A549 (cell line): Measurements from ENCODE around the gene NKAIN2. TPM values are rescaled to one million over a fixed set of nuclear protein-coding genes. Genes with fewer than 3 reads are reported as not detected.
A peak's percentile ranks its signal among the peaks of the same experiment; 100 is the strongest.

Source experiments
- ATAC-seq, 2 experiments: fragments of 200-7000 bp in 1 of 2; fragments of >200 bp in 1 of 2; cut with Nextera tagmentation in 1 of 2; cut with Tn5 transposase in 1 of 2; 3 replicates each; pipeline versions ENCODE4 v1.8.0 to v1.9.1; 2018 to 2020; ENCODE audit warnings: mild to moderate bottlenecking in 1 of 2, moderate library complexity in 1 of 2
- CTCF ChIA-PET: fragments of 300-600 bp; sonication (Branson Sonifier 250); formaldehyde crosslinking; extraction: SDS; loops from one replicate; lab custom pipeline; 2021; ENCODE audit warnings: antibody characterized with exemption, inconsistent platforms; lab: Yijun Ruan, JAX
- POLR2A ChIA-PET: fragments of 350-600 bp; formaldehyde crosslinking; extraction: SDS; loops from one replicate; lab custom pipeline; 2021; ENCODE audit warnings: antibody characterized with exemption, inconsistent platforms; lab: Yijun Ruan, JAX
- DNase-seq, 2 experiments: peaks; one replicate each; pipeline versions ENCODE4 v3.0.0 to v3.0.0-alpha.2; 2011 to 2016; ENCODE audit warnings: low read depth in 1 of 2, low spot score in 1 of 2
- FAIRE-seq: peaks from 2 replicates; lab custom pipeline; 2011; peaks lifted over from hg19 to GRCh38; lab: Jason Lieb, UNC
- H3K27ac ChIP-seq, 2 experiments: fragments of >200 bp; sonication (Bioruptor Twin); formaldehyde crosslinking; 3 replicates each; pipeline ENCODE4 v1.5.1; 2016 to 2017
- H3K4me1 ChIP-seq: fragments of >200 bp; sonication (Bioruptor Twin); formaldehyde crosslinking; 3 replicates; pipeline ENCODE4 v1.6.1; 2016
- H3K4me2 ChIP-seq: fragments of >200 bp; sonication (Bioruptor Twin); formaldehyde crosslinking; 3 replicates; pipeline ENCODE4 v1.6.1; 2016
- H3K4me3 ChIP-seq: fragments of >200 bp; sonication (Bioruptor Twin); formaldehyde crosslinking; 3 replicates; pipeline ENCODE4 v1.5.1; 2016
- H3K9me3 ChIP-seq: fragments of >200 bp; sonication (Bioruptor Twin); formaldehyde crosslinking; 3 replicates; pipeline ENCODE4 v1.6.1; 2016
- CBX8 ChIP-seq: fragments of 200-600 bp; sonication (generic); IDR thresholded peaks from 2 replicates; pipeline ENCODE4 v1.6.1; 2016
- CHD2 ChIP-seq: fragments of 150-350 bp; IDR thresholded peaks from 2 replicates; pipeline ENCODE4 v1.6.1; 2014; ENCODE audit warnings: low read length; ENCODE audit not compliant: partially characterized antibody
- ELK1 ChIP-seq: fragments of 150-350 bp; IDR thresholded peaks from 2 replicates; pipeline ENCODE4 v1.6.1; 2014; ENCODE audit warnings: low read depth, mild to moderate bottlenecking, low read length
- ESRRA ChIP-seq: fragments of 150-350 bp; IDR thresholded peaks from 2 replicates; pipeline ENCODE4 v1.6.1; 2014; ENCODE audit warnings: mild to moderate bottlenecking, low read length, borderline replicate concordance
- FOSB ChIP-seq: fragments of 250-450 bp; sonication (Bioruptor Pico); IDR thresholded peaks from 2 replicates; pipeline ENCODE4 v1.5.0; 2020; ENCODE audit warnings: mild to moderate bottlenecking, moderate library complexity
- HDAC2 ChIP-seq: fragments of 200-600 bp; sonication (generic); IDR thresholded peaks from 2 replicates; pipeline ENCODE4 v1.6.1; 2016
- HMGXB4 ChIP-seq: fragments of 250-450 bp; sonication (Bioruptor Pico); IDR thresholded peaks from 2 replicates; pipeline ENCODE4 v1.5.0; 2021; ENCODE audit warnings: mild to moderate bottlenecking, moderate library complexity, borderline replicate concordance
- HOXA7 ChIP-seq: fragments of 250-450 bp; sonication (Bioruptor Pico); IDR thresholded peaks from 2 replicates; pipeline ENCODE4 v1.5.0; 2020; ENCODE audit warnings: mild to moderate bottlenecking, moderate library complexity
- HOXB13 ChIP-seq: fragments of 250-450 bp; sonication (Bioruptor Pico); IDR thresholded peaks from 2 replicates; pipeline ENCODE4 v1.5.0; 2020; ENCODE audit warnings: low read depth, mild to moderate bottlenecking, moderate library complexity
- MYC ChIP-seq: IDR thresholded peaks from 2 replicates; pipeline ENCODE4 v1.6.1; 2012; ENCODE audit warnings: mild to moderate bottlenecking, inconsistent platforms, low read length, improper control_type of control experiment, borderline replicate concordance
- NPAS2 ChIP-seq: fragments of 250-450 bp; sonication (Bioruptor Pico); IDR thresholded peaks from 2 replicates; pipeline ENCODE4 v1.8.0; 2022; ENCODE audit warnings: mild to moderate bottlenecking, moderate library complexity, borderline replicate concordance
- PHF8 ChIP-seq: fragments of 200-600 bp; sonication (generic); IDR thresholded peaks from 2 replicates; pipeline ENCODE4 v1.6.1; 2016; ENCODE audit warnings: low read depth, mild to moderate bottlenecking, antibody characterized with exemption, moderate library complexity, borderline replicate concordance
- POLR2AphosphoS2 ChIP-seq: conservative IDR thresholded peaks from 2 replicates; pipeline ENCODE4 v1.6.1; 2012; ENCODE audit warnings: low read length, improper control_type of control experiment, inconsistent platforms
- RAD21 ChIP-seq, 2 experiments: fragments of >200 bp in 1 of 2; sonication (Bioruptor Twin) in 1 of 2; formaldehyde crosslinking in 1 of 2; IDR thresholded peaks in 1 of 2; conservative IDR thresholded peaks in 1 of 2; 2 replicates in 1 of 2; 3 replicates in 1 of 2; pipeline ENCODE4 v1.6.1; 2012 to 2018; ENCODE audit warnings: inconsistent platforms in 1 of 2
- RARB ChIP-seq: fragments of 250-450 bp; sonication (Bioruptor Pico); IDR thresholded peaks from 2 replicates; pipeline ENCODE4 v1.8.0; 2021; ENCODE audit warnings: mild to moderate bottlenecking, moderate library complexity
- RCOR1 ChIP-seq: fragments of 150-350 bp; IDR thresholded peaks from 2 replicates; pipeline ENCODE4 v1.6.1; 2014; ENCODE audit warnings: antibody characterized with exemption, low read length, low read depth
- REST ChIP-seq: fragments of 200-600 bp; sonication (generic); IDR thresholded peaks from 2 replicates; pipeline ENCODE4 v1.6.1; 2016; ENCODE audit warnings: antibody characterized with exemption, mild to moderate bottlenecking, moderate library complexity
- RFX5 ChIP-seq: fragments of 450-650 bp; IDR thresholded peaks from 2 replicates; pipeline ENCODE4 v1.7.1; 2014; ENCODE audit warnings: antibody characterized with exemption, mild to moderate bottlenecking, moderate library complexity
- SMC3 ChIP-seq: fragments of >200 bp; sonication (Bioruptor Twin); formaldehyde crosslinking; IDR thresholded peaks from 3 replicates; pipeline ENCODE4 v1.6.1; 2018; ENCODE audit warnings: inconsistent platforms
- USF2 ChIP-seq: fragments of 450-650 bp; IDR thresholded peaks from 2 replicates; pipeline ENCODE4 v1.6.1; 2014; ENCODE audit warnings: antibody characterized with exemption
- ZC3H11A ChIP-seq: fragments of 450-650 bp; IDR thresholded peaks from 2 replicates; pipeline ENCODE4 v1.6.1; 2014; ENCODE audit warnings: antibody characterized with exemption, mild to moderate bottlenecking
- ZNF302 ChIP-seq: fragments of 250-450 bp; sonication (Bioruptor Pico); IDR thresholded peaks from 2 replicates; pipeline ENCODE4 v1.9.0; 2021; ENCODE audit warnings: inconsistent platforms, mild to moderate bottlenecking, moderate library complexity
- ZSCAN20 ChIP-seq: fragments of 250-450 bp; sonication (Bioruptor Pico); IDR thresholded peaks from 2 replicates; pipeline ENCODE4 v1.8.0; 2022; ENCODE audit warnings: mild to moderate bottlenecking, moderate library complexity
- WGBS: methylation state at CpG from one replicate; pipeline ENCODE4 v1.1.6; 2017; ENCODE audit errors: missing lambda C conversion rate; 5-methylcytosine and 5-hydroxymethylcytosine counted together
- polyA plus RNA-seq, 4 experiments: library from polyadenylated mRNA; depleted of rRNA in 3 of 4; stranded (reverse); fragments of >200 nt; fragmentation: RNase III in 1 of 4; extraction: RNeasy Plus Mini Kit Qiagen cat#74134 plus additional on column Dnase treatment in 1 of 4; gene quantifications; 2 replicates in 3 of 4; 3 replicates in 1 of 4; pipeline ENCODE4 v1.2.3, GENCODE V29; 2011 to 2017

The NKAIN2 gene
- polyA plus RNA-seq, 2 of the 4 experiments (the other 2 are of a cell fraction): not detected

- Histone ChIP-seq H3K4me2 (no peak overlapping the region), H3K4me1 (no peaks in the 10 kb centered on the region), H3K9me3 (no peaks in the 10 kb centered on the region), H3K4me3 (no peak overlapping the region), H3K27ac (no peak overlapping the region)
- ChIA-PET POLR2A (no interaction called here), CTCF (no interaction called here)
- ATAC-seq (no peak), FAIRE-seq (no peak), DNase-seq (no peak)
- TF ChIP-seq SMC3 (no peak), ESRRA (no peak), HMGXB4 (CRISPR knock-in tag) (no peak), HOXA7 (CRISPR knock-in tag) (no peak), FOSB (no peak), RAD21 (conservative IDR thresholded peaks at IDR 0.05 in 1 of 2, IDR thresholded peaks at IDR 0.05 in 1 of 2) (no peak), HOXB13 (CRISPR knock-in tag) (no peak), PHF8 (no peak), CBX8 (no peak), NPAS2 (CRISPR knock-in tag) (no peak), RCOR1 (no peak), ZNF302 (CRISPR knock-in tag) (no peak)
- TF ChIP-seq, all 56 proteins: peak for 0
- 25% methylated on average over 2 of the region's 2 CpGs for WGBS
Observed at GRCh38 chr6:124294574-124295200, 491.0 kb downstream of the NKAIN2 start.

GRCh38 chr6:124297507-124297906, 493.8 kb downstream of the NKAIN2 start:
- ATAC-seq (no peak), FAIRE-seq (no peak)
- WGBS: 10% methylated on average over 6 of the region's 6 CpGs
- TF ChIP-seq HDAC2 (no peak), NPAS2 (CRISPR knock-in tag) (no peak), ZSCAN20 (CRISPR knock-in tag) (no peak), SMC3 (no peak), RFX5 (no peak), ELK1 (no peak), RARB (CRISPR knock-in tag) (no peak), HOXB13 (CRISPR knock-in tag) (no peak), FOSB (no peak), MYC (no peak), HMGXB4 (CRISPR knock-in tag) (no peak), USF2 (no peak), REST (no peak), CHD2 (no peak), ZNF302 (CRISPR knock-in tag) (no peak), POLR2AphosphoS2 (no peak), ZC3H11A (no peak), PHF8 (no peak)
- TF ChIP-seq, all 56 proteins: peak for 0
- H3K4me3 ChIP-seq: peak overlapping the region; percentile 31
- no peaks in the 10 kb centered on the region for H3K4me1 ChIP-seq
- peak overlapping the region; percentile 45 for H3K4me2 ChIP-seq
- H3K9me3 ChIP-seq: no peaks in the 10 kb centered on the region
- CTCF ChIA-PET: no interaction called here
- POLR2A ChIA-PET: no interaction called here
- no peak for DNase-seq
- no peak overlapping the region for H3K27ac ChIP-seq
